SK-N-SH (cell line): Measurements from ENCODE around the gene PLA2G4E. TPM values are rescaled to one million over a fixed set of nuclear protein-coding genes. Genes with fewer than 3 reads are reported as not detected.

Source experiments
- CTCF ChIA-PET: fragments of 300-600, 350-600 bp; formaldehyde crosslinking; extraction: SDS; loops from one replicate; lab custom pipeline; 2021; lab: Yijun Ruan, JAX
- POLR2A ChIA-PET: fragments of 350-600 bp; sonication (Branson Sonifier 250); formaldehyde crosslinking; extraction: SDS; loops from one replicate; lab custom pipeline; 2020; ENCODE audit warnings: antibody characterized with exemption, inconsistent platforms; lab: Yijun Ruan, JAX
- DNase-seq: peaks from one replicate; pipeline ENCODE4 v3.0.0; 2012
- H2AFZ ChIP-seq: fragments of 200-600 bp; sonication (generic); 2 replicates; pipeline ENCODE4 v1.8.1; 2016; ENCODE audit warnings: antibody characterized with exemption, mild to moderate bottlenecking, low read depth
- H3F3A ChIP-seq: fragments of 200-600 bp; sonication (generic); replicated peaks from 2 replicates; pipeline ENCODE3; 2016; ENCODE audit warnings: antibody characterized with exemption, mild to moderate bottlenecking; ENCODE audit not compliant: insufficient read depth
- H3K27ac ChIP-seq, 2 experiments: fragments of 200-500 bp in 1 of 2; fragments of 200-600 bp in 1 of 2; sonication (Bioruptor generic) in 1 of 2; sonication (generic), shearing (Covaris generic) in 1 of 2; 2 replicates each; pipeline versions ENCODE4 v1.5.1 to v1.6.1; 2014 to 2016; ENCODE audit warnings: low read depth in 2 of 2, inconsistent platforms in 1 of 2, low read length in 1 of 2, mild to moderate bottlenecking in 1 of 2, mixed read lengths in 1 of 2
- H3K27me3 ChIP-seq: fragments of 200-600 bp; sonication (generic), shearing (Covaris generic); 2 replicates; pipeline ENCODE4 v1.6.1; 2016; ENCODE audit warnings: mixed run types; ENCODE audit not compliant: insufficient read depth
- H3K36me3 ChIP-seq, 2 experiments: fragments of 200-500 bp in 1 of 2; fragments of 200-600 bp in 1 of 2; sonication (Bioruptor generic) in 1 of 2; sonication (generic) in 1 of 2; replicated peaks in 1 of 2; 2 replicates each; pipeline versions ENCODE3 to v1.5.1; 2014 to 2016; ENCODE audit warnings: low read length in 1 of 2, mild to moderate bottlenecking in 1 of 2; ENCODE audit not compliant: insufficient read depth in 2 of 2, control insufficient read depth in 1 of 2
- H3K4me1 ChIP-seq, 2 experiments: fragments of 200-500 bp in 1 of 2; fragments of 200-600 bp in 1 of 2; sonication (Bioruptor generic) in 1 of 2; sonication (generic), shearing (Covaris generic) in 1 of 2; 2 replicates each; pipeline versions ENCODE4 v1.5.1 to v1.6.1; 2014 to 2016; ENCODE audit warnings: low read depth in 1 of 2, low read length in 1 of 2, mixed run types in 1 of 2; ENCODE audit not compliant: insufficient read depth in 2 of 2, control insufficient read depth in 1 of 2
- H3K4me2 ChIP-seq: fragments of 200-600 bp; sonication (generic), shearing (Covaris generic); 2 replicates; pipeline ENCODE4 v1.6.1; 2017; ENCODE audit warnings: mixed run types
- H3K4me3 ChIP-seq, 2 experiments: fragments of 200-500 bp in 1 of 2; fragments of 200-600 bp in 1 of 2; sonication (Bioruptor generic) in 1 of 2; sonication (generic), shearing (Covaris generic) in 1 of 2; 2 replicates each; pipeline versions ENCODE4 v1.5.1 to v1.8.1; 2014 to 2016; ENCODE audit warnings: low read depth in 2 of 2, inconsistent platforms in 1 of 2, low read length in 1 of 2, mild to moderate bottlenecking in 1 of 2, mixed read lengths in 1 of 2, moderate library complexity in 1 of 2
- H3K79me2 ChIP-seq: fragments of 200-600 bp; sonication (generic); 2 replicates; pipeline ENCODE4 v1.8.1; 2017; ENCODE audit warnings: mild to moderate bottlenecking; ENCODE audit not compliant: insufficient read depth
- H3K9ac ChIP-seq: fragments of 200-600 bp; sonication (generic); 2 replicates; pipeline ENCODE4 v1.6.1; 2017; ENCODE audit warnings: mixed run types
- H3K9me2 ChIP-seq: fragments of 200-600 bp; sonication (generic); 2 replicates; pipeline ENCODE4 v1.6.1; 2017; ENCODE audit warnings: mixed run types
- H3K9me3 ChIP-seq: fragments of 200-600 bp; sonication (generic); 2 replicates; pipeline ENCODE4 v1.6.1; 2017; ENCODE audit warnings: mixed run types, mild to moderate bottlenecking, moderate library complexity
- H4K20me1 ChIP-seq: fragments of 200-600 bp; sonication (generic); 2 replicates; pipeline ENCODE4 v1.6.1; 2017; ENCODE audit warnings: mild to moderate bottlenecking, mixed run types; ENCODE audit not compliant: insufficient read depth
- CTCF ChIP-seq: fragments of 200-600 bp; sonication (generic); IDR thresholded peaks from 2 replicates; pipeline ENCODE4 v1.6.1; 2017; ENCODE audit warnings: antibody characterized with exemption, mild to moderate bottlenecking, moderate library complexity
- ELF1 ChIP-seq: IDR thresholded peaks from 2 replicates; pipeline ENCODE4 v1.4.0; 2012
- EP300 ChIP-seq, 2 experiments: IDR thresholded peaks; 2 replicates each; pipeline versions ENCODE4 v1.4.0 to v1.6.1; 2012; ENCODE audit warnings: borderline replicate concordance in 1 of 2, low read depth in 1 of 2, low read length in 1 of 2
- EZH2phosphoT487 ChIP-seq: fragments of 200-600 bp; sonication (generic); IDR thresholded peaks from 2 replicates; pipeline ENCODE4 v1.6.1; 2017; ENCODE audit warnings: low read depth, mixed run types, mild to moderate bottlenecking, antibody characterized with exemption, moderate library complexity, borderline replicate concordance
- FOSL2 ChIP-seq: IDR thresholded peaks from 2 replicates; pipeline ENCODE4 v1.4.0; 2012; ENCODE audit warnings: low read depth, mild to moderate bottlenecking, moderate library complexity, borderline replicate concordance
- FOXM1 ChIP-seq: IDR thresholded peaks from 2 replicates; pipeline ENCODE4 v1.4.0; 2012; ENCODE audit warnings: low read depth, mild to moderate bottlenecking
- GATA2 ChIP-seq: sonication (generic); formaldehyde crosslinking; IDR thresholded peaks from 2 replicates; pipeline ENCODE4 v1.5.0; 2020; ENCODE audit warnings: mild to moderate bottlenecking, missing genetic modification reagents
- MAX ChIP-seq: IDR thresholded peaks from 2 replicates; pipeline ENCODE4 v1.4.0; 2012; ENCODE audit warnings: low read depth
- MEF2A ChIP-seq: IDR thresholded peaks from 2 replicates; pipeline ENCODE4 v1.4.0; 2012; ENCODE audit warnings: low read depth, borderline replicate concordance
- MXI1 ChIP-seq: IDR thresholded peaks from 2 replicates; pipeline ENCODE4 v1.6.1; 2012; ENCODE audit warnings: mild to moderate bottlenecking, low read depth, low read length, improper control_type of control experiment
- NRF1 ChIP-seq: IDR thresholded peaks from 2 replicates; pipeline ENCODE4 v1.6.1; 2012; ENCODE audit warnings: low read depth, mild to moderate bottlenecking, low read length
- POLR2AphosphoS5 ChIP-seq: IDR thresholded peaks from 2 replicates; pipeline ENCODE4 v1.6.1; 2012; ENCODE audit warnings: low read depth, low read length
- RCOR1 ChIP-seq: fragments of 150-350 bp; IDR thresholded peaks from 2 replicates; pipeline ENCODE4 v1.6.1; 2017; ENCODE audit warnings: antibody characterized with exemption, low read length
- RFX5 ChIP-seq: IDR thresholded peaks from 2 replicates; pipeline ENCODE4 v1.6.1; 2012; ENCODE audit warnings: mild to moderate bottlenecking, improper control_type of control experiment, low read length
- RXRA ChIP-seq: IDR thresholded peaks from 2 replicates; pipeline ENCODE4 v1.4.0; 2012; ENCODE audit warnings: low read depth, mild to moderate bottlenecking, borderline replicate concordance
- SIN3A ChIP-seq: IDR thresholded peaks from 2 replicates; pipeline ENCODE4 v1.6.1; 2012; ENCODE audit warnings: low read depth, mild to moderate bottlenecking, low read length, moderate library complexity, borderline replicate concordance
- TCF12 ChIP-seq: IDR thresholded peaks from 2 replicates; pipeline ENCODE4 v1.4.0; 2012
- USF1 ChIP-seq: IDR thresholded peaks from 2 replicates; pipeline ENCODE4 v1.4.0; 2012; ENCODE audit warnings: low read depth, borderline replicate concordance
- USF2 ChIP-seq: fragments of 150-350 bp; IDR thresholded peaks from 2 replicates; pipeline ENCODE4 v1.6.1; 2017; ENCODE audit warnings: antibody characterized with exemption, low read length, low read depth, borderline replicate concordance
- WGBS: methylation state at CpG from one replicate; pipeline ENCODE4 v1.1.6; 2017; ENCODE audit warnings: low lambda C conversion rate; 5-methylcytosine and 5-hydroxymethylcytosine counted together
- polyA plus RNA-seq, 3 experiments: library from polyadenylated mRNA; depleted of rRNA; stranded (reverse); fragments of >200 nt; gene quantifications; 2 replicates each; pipeline ENCODE4 v1.2.3, GENCODE V29; 2012
- TF ChIP-seq, protein P1 (sequence below): IDR thresholded peaks from 2 replicates; pipeline ENCODE4 v1.6.1; 2012; ENCODE audit warnings: mild to moderate bottlenecking, low read depth, low read length, moderate library complexity

PLA2G4E gene
- polyA plus RNA-seq, 1 of the 3 experiments (the other 2 are of a cell fraction): not detected

DNA sequence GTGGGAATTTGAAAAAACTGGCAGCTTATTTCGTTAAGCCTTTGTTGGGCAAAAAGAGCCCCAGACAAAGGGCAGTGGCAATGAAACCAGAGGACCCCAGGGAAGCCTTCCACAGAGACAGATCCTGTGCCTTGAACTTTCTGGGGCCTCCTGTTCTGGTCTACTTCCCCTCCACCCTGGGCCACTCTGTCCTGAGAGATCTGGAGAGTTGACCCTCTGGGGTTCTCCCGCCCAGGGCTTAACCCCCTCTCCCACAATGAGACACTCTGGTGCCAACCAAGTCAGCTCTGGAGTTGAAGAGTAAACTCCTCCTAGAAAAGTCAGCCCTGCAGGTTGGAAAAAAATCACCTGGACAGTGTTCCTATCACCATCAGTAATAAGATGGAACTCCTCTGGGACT lies 69.3 kb downstream of the PLA2G4E start:
- H3K9me2 ChIP-seq: no peaks in the 10 kb centered on the region
- DNase-seq: no peak
- H3K36me3 ChIP-seq: peaks cover 0 to 8% of the 10 kb centered on the region in 2 experiments
- TF ChIP-seq FOXM1 (no peak), EP300 (IDR thresholded peaks at IDR 0.05; ENCODE audit: borderline replicate concordance in 1 of 2, low read depth in 1 of 2, low read length in 1 of 2) (no peak), NRF1 (no peak), RCOR1 (no peak), SIN3A (no peak)
- no peaks in the 10 kb centered on the region; a peak in 1 of 4 replicates for H3K4me1 ChIP-seq
- 68% methylated on average over 2 of the region's 2 CpGs for WGBS
- H3K4me2 ChIP-seq: no peak overlapping the region
- H4K20me1 ChIP-seq: no peaks in the 10 kb centered on the region
- H3K79me2 ChIP-seq: peaks cover 43% of the 10 kb centered on the region
- POLR2A ChIA-PET: no interaction called here
- H3K27ac ChIP-seq: no peak overlapping the region
- H3K4me3 ChIP-seq: no peak overlapping the region
- H2AFZ ChIP-seq: no peak overlapping the region
- H3K27me3 ChIP-seq: no peaks in the 10 kb centered on the region
- CTCF ChIA-PET: interaction anchor here (0.8 to 1.8 kb wide), 3 partner anchors 19 to 140 kb away, joined by 3 to 8 read pairs (median 4); no protein-coding TSS in a partner anchor
- H3K9me3 ChIP-seq: no peaks in the 10 kb centered on the region
- H3K9ac ChIP-seq: no peak overlapping the region
- H3F3A ChIP-seq: no peaks in the 10 kb centered on the region

GRCh38 chr15:41950489-41950888 lies 70.4 kb downstream of the PLA2G4E start:
- WGBS: 95% methylated on average over 5 of the region's 5 CpGs
- H3K4me1 ChIP-seq: no peaks in the 10 kb centered on the region; a peak in 1 of 4 replicates
- H3K9ac ChIP-seq: no peak overlapping the region
- no peak for TF ChIP-seq EZH2phosphoT487
- no peak for TF ChIP-seq USF2
- TF ChIP-seq TCF12: no peak
- TF ChIP-seq POLR2AphosphoS5: no peak
- no peak for TF ChIP-seq USF1
- TF ChIP-seq RXRA: no peak
- TF ChIP-seq, protein P1, sequence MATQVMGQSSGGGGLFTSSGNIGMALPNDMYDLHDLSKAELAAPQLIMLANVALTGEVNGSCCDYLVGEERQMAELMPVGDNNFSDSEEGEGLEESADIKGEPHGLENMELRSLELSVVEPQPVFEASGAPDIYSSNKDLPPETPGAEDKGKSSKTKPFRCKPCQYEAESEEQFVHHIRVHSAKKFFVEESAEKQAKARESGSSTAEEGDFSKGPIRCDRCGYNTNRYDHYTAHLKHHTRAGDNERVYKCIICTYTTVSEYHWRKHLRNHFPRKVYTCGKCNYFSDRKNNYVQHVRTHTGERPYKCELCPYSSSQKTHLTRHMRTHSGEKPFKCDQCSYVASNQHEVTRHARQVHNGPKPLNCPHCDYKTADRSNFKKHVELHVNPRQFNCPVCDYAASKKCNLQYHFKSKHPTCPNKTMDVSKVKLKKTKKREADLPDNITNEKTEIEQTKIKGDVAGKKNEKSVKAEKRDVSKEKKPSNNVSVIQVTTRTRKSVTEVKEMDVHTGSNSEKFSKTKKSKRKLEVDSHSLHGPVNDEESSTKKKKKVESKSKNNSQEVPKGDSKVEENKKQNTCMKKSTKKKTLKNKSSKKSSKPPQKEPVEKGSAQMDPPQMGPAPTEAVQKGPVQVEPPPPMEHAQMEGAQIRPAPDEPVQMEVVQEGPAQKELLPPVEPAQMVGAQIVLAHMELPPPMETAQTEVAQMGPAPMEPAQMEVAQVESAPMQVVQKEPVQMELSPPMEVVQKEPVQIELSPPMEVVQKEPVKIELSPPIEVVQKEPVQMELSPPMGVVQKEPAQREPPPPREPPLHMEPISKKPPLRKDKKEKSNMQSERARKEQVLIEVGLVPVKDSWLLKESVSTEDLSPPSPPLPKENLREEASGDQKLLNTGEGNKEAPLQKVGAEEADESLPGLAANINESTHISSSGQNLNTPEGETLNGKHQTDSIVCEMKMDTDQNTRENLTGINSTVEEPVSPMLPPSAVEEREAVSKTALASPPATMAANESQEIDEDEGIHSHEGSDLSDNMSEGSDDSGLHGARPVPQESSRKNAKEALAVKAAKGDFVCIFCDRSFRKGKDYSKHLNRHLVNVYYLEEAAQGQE: no peak
- TF ChIP-seq RFX5: no peak
- TF ChIP-seq FOXM1: no peak
- TF ChIP-seq FOSL2: no peak
- no peak for TF ChIP-seq MEF2A
- TF ChIP-seq GATA2 (CRISPR knock-in tag): no peak
- no peak for TF ChIP-seq ELF1
- TF ChIP-seq MAX: no peak
- no peak for TF ChIP-seq CTCF
- no peak for TF ChIP-seq MXI1

More at GRCh38 chr15:41950489-41950888, 70.4 kb downstream of the PLA2G4E start:
- Histone ChIP-seq H3K9me2 (no peaks in the 10 kb centered on the region), H3K4me3 (no peak overlapping the region), H3K4me2 (no peak overlapping the region), H4K20me1 (no peaks in the 10 kb centered on the region), H3K27ac (no peak overlapping the region), H3K9me3 (no peaks in the 10 kb centered on the region), H3K36me3 (peaks cover 0 to 8% of the 10 kb centered on the region in 2 experiments), H3F3A (no peaks in the 10 kb centered on the region), H3K27me3 (no peaks in the 10 kb centered on the region), H3K79me2 (peaks cover 40% of the 10 kb centered on the region), H2AFZ (no peak overlapping the region)
- POLR2A ChIA-PET: no interaction called here
- CTCF ChIA-PET: interaction anchor here (1.3 to 1.8 kb wide), 2 partner anchors 11 to 39 kb away, joined by 3 to 8 read pairs; no protein-coding TSS in a partner anchor
- no peak for DNase-seq
